GM06990 (cell line): Measurements from ENCODE around the gene CYBC1.
A peak's percentile ranks its signal among the peaks of the same experiment; 100 is the strongest.

Source experiments
- DNase-seq: peaks from one replicate; pipeline ENCODE4 v3.0.0-alpha.2; 2011; ENCODE audit not compliant: insufficient read length; ENCODE audit errors: extremely low read depth
- H3K27me3 ChIP-seq: replicated peaks from 2 replicates; pipeline ENCODE4 v1.6.0; 2011; ENCODE audit warnings: low read length; ENCODE audit not compliant: control insufficient read depth, insufficient read depth
- H3K36me3 ChIP-seq: 2 replicates; pipeline ENCODE4 v1.5.1; 2011; ENCODE audit warnings: low read length; ENCODE audit not compliant: control insufficient read depth, insufficient read depth
- H3K4me3 ChIP-seq: replicated peaks from 2 replicates; pipeline ENCODE4 v1.5.1; 2011; ENCODE audit warnings: low read depth, mild to moderate bottlenecking, control low read depth, low read length
- TF ChIP-seq, protein P1 (sequence below): IDR thresholded peaks from 2 replicates; pipeline ENCODE4 v1.5.1; 2011; ENCODE audit warnings: low read length, control low read depth, mild to moderate bottlenecking, inconsistent platforms; ENCODE audit not compliant: insufficient read depth, poor library complexity, severe bottlenecking

CYBC1 gene

DNA sequence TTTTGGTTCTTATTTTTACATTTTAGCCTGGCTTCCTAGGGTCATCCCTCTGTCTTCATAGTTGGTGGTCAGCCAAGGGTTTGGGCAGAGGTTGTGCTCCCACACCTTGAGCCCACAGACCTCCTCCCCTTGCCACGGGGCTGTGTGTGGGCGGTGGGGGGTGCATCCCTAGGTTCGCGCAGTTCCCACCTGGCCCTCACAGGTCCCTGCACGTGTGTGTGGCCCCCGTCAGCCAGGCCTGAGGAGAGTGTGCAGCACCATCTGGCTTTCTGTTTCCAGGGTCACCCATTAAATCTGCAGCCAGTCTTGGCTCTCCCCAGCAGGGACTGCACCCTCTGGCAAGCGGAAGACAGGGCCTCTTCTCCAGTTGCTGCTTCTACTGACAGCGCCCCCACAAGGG is 18.5 kb downstream of the CYBC1 start:
- TF ChIP-seq, protein P1, sequence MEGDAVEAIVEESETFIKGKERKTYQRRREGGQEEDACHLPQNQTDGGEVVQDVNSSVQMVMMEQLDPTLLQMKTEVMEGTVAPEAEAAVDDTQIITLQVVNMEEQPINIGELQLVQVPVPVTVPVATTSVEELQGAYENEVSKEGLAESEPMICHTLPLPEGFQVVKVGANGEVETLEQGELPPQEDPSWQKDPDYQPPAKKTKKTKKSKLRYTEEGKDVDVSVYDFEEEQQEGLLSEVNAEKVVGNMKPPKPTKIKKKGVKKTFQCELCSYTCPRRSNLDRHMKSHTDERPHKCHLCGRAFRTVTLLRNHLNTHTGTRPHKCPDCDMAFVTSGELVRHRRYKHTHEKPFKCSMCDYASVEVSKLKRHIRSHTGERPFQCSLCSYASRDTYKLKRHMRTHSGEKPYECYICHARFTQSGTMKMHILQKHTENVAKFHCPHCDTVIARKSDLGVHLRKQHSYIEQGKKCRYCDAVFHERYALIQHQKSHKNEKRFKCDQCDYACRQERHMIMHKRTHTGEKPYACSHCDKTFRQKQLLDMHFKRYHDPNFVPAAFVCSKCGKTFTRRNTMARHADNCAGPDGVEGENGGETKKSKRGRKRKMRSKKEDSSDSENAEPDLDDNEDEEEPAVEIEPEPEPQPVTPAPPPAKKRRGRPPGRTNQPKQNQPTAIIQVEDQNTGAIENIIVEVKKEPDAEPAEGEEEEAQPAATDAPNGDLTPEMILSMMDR, result no peak
- H3K4me3 ChIP-seq, result no peak overlapping the region
- no peaks in the 10 kb centered on the region; the same call in none of the 2 replicates for H3K36me3 ChIP-seq
- H3K27me3 ChIP-seq, result no peaks in the 10 kb centered on the region
- DNase-seq, result no peak

DNA sequence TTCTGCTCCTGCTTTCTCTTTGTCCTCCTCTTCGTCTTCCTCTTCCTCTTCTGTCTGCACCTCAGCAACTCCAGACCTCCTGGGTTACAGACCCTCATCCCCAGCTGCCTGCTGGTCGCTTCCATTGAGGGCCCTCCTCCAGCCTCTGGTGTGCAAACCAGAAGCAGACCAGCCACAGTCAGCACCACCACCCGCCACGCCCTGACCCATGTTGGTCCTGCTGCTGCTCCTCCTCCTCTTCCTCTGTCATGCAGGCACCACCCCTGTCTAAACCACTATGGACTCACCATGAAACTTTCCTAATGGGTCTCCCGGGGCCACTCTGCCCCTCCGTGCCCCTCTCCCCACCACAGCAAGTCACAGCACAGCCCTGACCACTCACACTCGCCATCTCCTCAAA is 20.7 kb downstream of the CYBC1 start:
- no peak for DNase-seq
- TF ChIP-seq, protein P1, result no peak
- Histone ChIP-seq H3K36me3 (peaks cover 3% of the 10 kb centered on the region), H3K27me3 (no peaks in the 10 kb centered on the region), H3K4me3 (peak overlapping the region; percentile 58)

DNA sequence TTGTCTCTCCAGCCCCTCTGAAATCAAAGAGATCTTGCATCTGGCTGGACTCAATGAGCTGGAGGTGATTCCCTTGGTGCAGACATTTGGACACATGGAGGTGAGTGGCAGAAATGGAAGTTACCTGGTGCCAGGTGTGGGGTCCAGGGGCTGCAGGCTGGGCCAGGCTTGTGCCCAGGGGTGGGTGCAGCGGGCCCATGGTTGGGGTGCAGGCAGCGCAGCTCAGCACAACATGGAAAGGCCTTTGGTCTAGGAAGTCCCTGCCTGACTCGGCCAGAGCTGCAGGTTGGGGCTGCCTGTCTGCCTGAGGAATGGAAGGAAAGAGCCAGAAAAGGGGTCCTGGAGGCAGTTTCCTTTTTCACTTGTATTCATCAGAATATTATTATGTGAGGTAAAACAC is 22.0 kb downstream of the CYBC1 start:
- no peak for DNase-seq
- peak overlapping the region; percentile 58 for H3K4me3 ChIP-seq
- TF ChIP-seq, protein P1, result no peak

DNA sequence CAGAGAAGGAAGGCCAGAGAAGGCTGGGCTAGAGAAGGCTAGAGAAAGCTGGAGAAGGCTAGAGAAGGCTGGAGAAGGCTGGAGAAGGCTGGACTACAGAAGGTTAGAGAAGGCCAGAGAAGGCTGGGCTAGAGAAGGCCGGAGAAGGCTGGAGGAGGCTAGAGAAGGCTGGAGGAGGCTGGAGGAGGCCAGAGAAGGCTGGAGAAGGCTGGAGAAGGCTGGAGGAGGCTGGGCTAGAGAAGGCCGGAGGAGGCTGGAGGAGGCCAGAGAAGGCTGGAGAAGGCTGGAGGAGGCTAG is 25.7 kb downstream of the CYBC1 start:
- TF ChIP-seq, protein P1, result no peak
- peaks cover 14% of the 10 kb centered on the region for H3K36me3 ChIP-seq
- no peak for DNase-seq
- H3K27me3 ChIP-seq, result no peaks in the 10 kb centered on the region
- H3K4me3 ChIP-seq, result no peak overlapping the region

More for the DNA sequence above, 22.0 kb downstream of the CYBC1 start:
- Histone ChIP-seq H3K27me3 (no peaks in the 10 kb centered on the region), H3K36me3 (peaks cover 8% of the 10 kb centered on the region)

DNA sequence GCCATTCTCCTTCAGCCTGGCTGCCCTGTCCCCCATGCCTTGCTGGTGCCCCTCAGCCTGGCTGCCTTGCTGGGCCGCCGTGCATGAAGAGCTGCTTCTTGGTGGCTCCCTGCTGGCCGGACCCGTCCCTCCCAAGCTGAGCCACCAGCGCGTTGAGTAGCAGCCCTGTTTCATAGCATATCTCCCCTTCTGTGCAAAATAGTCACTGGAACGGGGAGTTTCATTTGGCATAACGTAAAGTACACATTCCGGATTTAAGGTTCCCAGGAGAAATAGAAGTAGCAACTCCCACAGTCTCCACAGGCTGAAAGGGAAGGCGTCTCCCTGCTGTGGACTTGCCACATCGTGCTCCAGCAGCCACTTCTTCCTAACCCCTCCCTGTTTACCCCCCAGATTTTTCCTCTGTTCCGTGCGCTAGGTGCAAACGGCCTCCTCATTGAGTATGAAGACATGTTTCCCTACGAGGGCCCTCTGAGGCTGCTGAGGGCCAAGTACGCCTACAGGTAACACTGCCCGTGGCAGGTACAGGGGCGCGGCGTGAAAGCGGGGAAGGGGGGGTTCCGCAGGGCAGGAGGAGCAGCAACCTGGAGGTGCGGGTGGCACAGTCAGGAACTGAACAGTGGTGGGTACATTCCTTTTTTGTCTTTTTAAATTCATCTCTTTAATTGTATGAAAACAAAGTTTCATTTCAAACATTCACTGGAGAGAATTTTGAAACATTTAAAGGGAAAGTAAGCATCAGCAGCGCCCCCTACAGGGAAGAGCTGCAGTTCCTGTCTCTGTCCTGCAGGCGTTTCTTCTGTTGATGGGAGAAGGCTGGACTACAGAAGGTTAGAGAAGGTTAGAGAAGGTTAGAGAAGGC is 26.3 kb downstream of the CYBC1 start:
- Histone ChIP-seq H3K27me3 (no peaks in the 10 kb centered on the region), H3K4me3 (no peak overlapping the region), H3K36me3 (peaks cover 14% of the 10 kb centered on the region)
- DNase-seq, result no peak
- TF ChIP-seq, protein P1, result peak; percentile 66
